HepG2 (cell line): Measurements from ENCODE around the gene COX5B. TPM values are rescaled to one million over a fixed set of nuclear protein-coding genes. Genes with fewer than 3 reads are reported as not detected.

Source experiments
- ASH2L ChIP-seq: fragments of 300-600, 200-600 bp; sonication (generic); IDR thresholded peaks from 2 replicates; pipeline ENCODE4 v1.7.0; 2017; ENCODE audit warnings: low read depth, mild to moderate bottlenecking, moderate library complexity, mixed read lengths, low read length; ENCODE audit not compliant: insufficient read length
- ATF6 ChIP-seq: sonication (generic); formaldehyde crosslinking; conservative IDR thresholded peaks from 2 replicates; pipeline ENCODE4 v1.4.0; 2020; ENCODE audit warnings: missing genetic modification reagents
- ELF4 ChIP-seq: sonication (generic); formaldehyde crosslinking; IDR thresholded peaks from 2 replicates; pipeline ENCODE4 v1.5.0; 2020; ENCODE audit warnings: missing genetic modification reagents, mild to moderate bottlenecking, moderate library complexity, borderline replicate concordance
- ETS1 ChIP-seq: sonication (generic); formaldehyde crosslinking; IDR thresholded peaks from 2 replicates; pipeline ENCODE4 v1.4.0; 2020; ENCODE audit warnings: missing genetic modification reagents
- GTF2F1 ChIP-seq: fragments of 150-350 bp; IDR thresholded peaks from 2 replicates; pipeline ENCODE4 v1.6.1; 2014; ENCODE audit warnings: low read length
- MYNN ChIP-seq: sonication (generic); formaldehyde crosslinking; IDR thresholded peaks from 2 replicates; pipeline ENCODE4 v1.4.0; 2020; ENCODE audit warnings: mild to moderate bottlenecking, low read depth, missing genetic modification reagents
- PAF1 ChIP-seq: IDR thresholded peaks from 2 replicates; pipeline ENCODE4 v1.6.1; 2016; ENCODE audit warnings: missing genetic modification reagents, missing compliant biosample characterization
- PITX1 ChIP-seq: sonication (generic); formaldehyde crosslinking; IDR thresholded peaks from 2 replicates; pipeline ENCODE4 v1.5.1; 2020; ENCODE audit warnings: mild to moderate bottlenecking, missing genetic modification reagents
- POLR2A ChIP-seq, 2 experiments: IDR thresholded peaks; 2 replicates each; pipeline ENCODE4 v1.6.1; 2011; ENCODE audit warnings: low read depth in 2 of 2, low read length in 2 of 2, mild to moderate bottlenecking in 1 of 2, moderate library complexity in 1 of 2; ENCODE audit not compliant: insufficient read depth in 1 of 2
- POLR2G ChIP-seq: fragments of 200-400 bp; formaldehyde crosslinking; IDR thresholded peaks from 2 replicates; pipeline ENCODE4 v1.6.1; 2018; ENCODE audit warnings: mild to moderate bottlenecking, low read depth, low read length, moderate library complexity
- RBFOX2 ChIP-seq: fragments of 200-400 bp; formaldehyde crosslinking; IDR thresholded peaks from 2 replicates; pipeline ENCODE4 v1.6.1; 2017; ENCODE audit warnings: low read depth, mild to moderate bottlenecking, low read length
- RBM39 ChIP-seq: fragments of 200-400 bp; formaldehyde crosslinking; IDR thresholded peaks from one replicate; pipeline ENCODE4 v1.6.1; 2018; ENCODE audit warnings: antibody characterized with exemption, mild to moderate bottlenecking, low read depth, low read length; ENCODE audit not compliant: poor library complexity, severe bottlenecking
- SALL1 ChIP-seq: sonication (generic); formaldehyde crosslinking; IDR thresholded peaks from 2 replicates; pipeline ENCODE4 v1.8.0; 2022; ENCODE audit warnings: mild to moderate bottlenecking, missing genetic modification reagents
- SATB2 ChIP-seq: sonication (generic); formaldehyde crosslinking; IDR thresholded peaks from 2 replicates; pipeline ENCODE4 v1.5.0; 2020; ENCODE audit warnings: missing genetic modification reagents
- SKIL ChIP-seq: sonication (generic); formaldehyde crosslinking; IDR thresholded peaks from 2 replicates; pipeline ENCODE4 v1.8.0; 2022; ENCODE audit warnings: missing genetic modification reagents, mild to moderate bottlenecking, moderate library complexity, borderline replicate concordance
- SNAPC2 ChIP-seq: sonication (generic); formaldehyde crosslinking; IDR thresholded peaks from 2 replicates; pipeline ENCODE4 v1.8.1; 2022; ENCODE audit warnings: mild to moderate bottlenecking, missing genetic modification reagents
- ZNF225 ChIP-seq: sonication (generic); formaldehyde crosslinking; IDR thresholded peaks from 2 replicates; pipeline ENCODE4 v1.4.0; 2020; ENCODE audit warnings: mild to moderate bottlenecking, missing genetic modification reagents
- ZNF543 ChIP-seq: sonication (generic); formaldehyde crosslinking; IDR thresholded peaks from 2 replicates; pipeline ENCODE4 v1.4.0; 2020; ENCODE audit warnings: mild to moderate bottlenecking, missing genetic modification reagents
- ZNF660 ChIP-seq: sonication (generic); formaldehyde crosslinking; IDR thresholded peaks from 2 replicates; pipeline ENCODE4 v1.5.1; 2020; ENCODE audit warnings: mild to moderate bottlenecking, low read depth, missing genetic modification reagents, borderline replicate concordance
- ZNF703 ChIP-seq: sonication (generic); formaldehyde crosslinking; IDR thresholded peaks from 2 replicates; pipeline ENCODE4 v1.5.1; 2020; ENCODE audit warnings: missing genetic modification reagents, mild to moderate bottlenecking, moderate library complexity, borderline replicate concordance
- ZNF883 ChIP-seq: sonication (generic); formaldehyde crosslinking; IDR thresholded peaks from 2 replicates; pipeline ENCODE4 v1.5.1; 2020; ENCODE audit warnings: mild to moderate bottlenecking, missing genetic modification reagents; ENCODE audit errors: not compliant biosample characterization
- ZSCAN22 ChIP-seq: sonication (generic); formaldehyde crosslinking; IDR thresholded peaks from 2 replicates; pipeline ENCODE4 v1.4.0; 2020; ENCODE audit warnings: mild to moderate bottlenecking, missing genetic modification reagents
- polyA plus RNA-seq, 8 experiments: library from polyadenylated mRNA; depleted of rRNA in 3 of 8; stranded (reverse) in 7 of 8; unstranded in 1 of 8; fragments of >200 nt; fragmentation: Illumina TruSeq in 4 of 8; extraction: Trizol in 4 of 8; gene quantifications; 2 replicates each; pipeline versions ENCODE4 v1.2.1 to v1.2.3, GENCODE V29; 2011 to 2016; ENCODE audit warnings: low read depth in 4 of 8, missing spikeins in 1 of 8, mixed read lengths in 1 of 8; ENCODE audit not compliant: insufficient read depth in 1 of 8
- total RNA-seq, 5 experiments: library from RNA; depleted of rRNA; stranded (reverse); fragments of >200 nt; fragmentation: Illumina TruSeq; extraction: Trizol; gene quantifications; 2 replicates each; pipeline ENCODE4 v1.2.3, GENCODE V29; 2016; ENCODE audit warnings: low read depth in 1 of 5

The COX5B gene
- total and polyA plus RNA-seq, 2 of the 13 experiments (the other 11 are each of a cell fraction or from before 2014, with no cell fraction given) = 453 to 536 TPM

- TF ChIP-seq ZSCAN22 (CRISPR knock-in tag) (no peak), ZNF225 (CRISPR knock-in tag) (no peak), PITX1 (CRISPR knock-in tag) (no peak), SNAPC2 (CRISPR knock-in tag) (no peak), SATB2 (no peak), PAF1 (0 out of 2 replicates have a peak, but pooled peaks have one; percentile 46), POLR2A (IDR thresholded peaks at IDR 0.05; ENCODE audit: insufficient read depth in 1 of 2, low read depth in 2 of 2, low read length in 2 of 2) (0 out of 4 replicates have a peak, but pooled peaks of 1 of the 2 experiments have one; percentile 7), ZNF883 (CRISPR knock-in tag) (no peak), RBM39 (no peak), ZNF543 (CRISPR knock-in tag) (no peak), ZNF703 (CRISPR knock-in tag) (no peak), ELF4 (CRISPR knock-in tag) (no peak), ETS1 (no peak), ASH2L (no peak), RBFOX2 (peak; percentile 41; the same call in 1 of the 2 replicates), SALL1 (0 out of 2 replicates have a peak, but pooled peaks have one; percentile 12), ATF6 (CRISPR knock-in tag) (no peak), ZNF660 (CRISPR knock-in tag) (no peak), MYNN (CRISPR knock-in tag) (no peak), GTF2F1 (no peak), POLR2G (0 out of 2 replicates have a peak, but pooled peaks have one; percentile 39), SKIL (CRISPR knock-in tag) (no peak)
Observed at GRCh38 chr2:97654791-97655190, 8.9 kb downstream of the COX5B start (continued).
